Lower leg skin (tissue), 3 donors: ENCODE measurements around the gene AIMP1.

Source experiments
- CTCF ChIP-seq, 3 donors: fragments of 450-650 bp; IDR thresholded peaks; one replicate each; pipeline ENCODE4 v1.5.1; 2016; ENCODE audit warnings: antibody characterized with exemption in 3 of 3, mild to moderate bottlenecking in 3 of 3, moderate library complexity in 2 of 3
- POLR2A ChIP-seq, 2 donors: fragments of 450-650 bp; IDR thresholded peaks; one replicate each; pipeline ENCODE4 v1.6.1; 2016 to 2017; ENCODE audit warnings: antibody characterized with exemption in 2 of 2, mild to moderate bottlenecking in 1 of 2, moderate library complexity in 1 of 2

GRCh38 chr4:106268786-106269185 lies 47.6 kb upstream of the AIMP1 start:
- TF ChIP-seq CTCF (IDR thresholded peaks at IDR 0.05): no peak
- no peak for TF ChIP-seq POLR2A (IDR thresholded peaks at IDR 0.05)
